ENCODE data around the gene LNX1. TPM values are rescaled to one million over a fixed set of nuclear protein-coding genes. Genes with fewer than 3 reads are reported as not detected.

Gene LNX1
- total RNA-seq, 1 donor from 2014 or later, result not detected

- DNase-seq (ENCODE audit: low read depth, low spot score), result no peak
- Mint-ChIP-seq H3K36me3 (ENCODE audit: low read depth) (no peaks in the 10 kb centered on the region), H3K4me3 (no peak overlapping the region), H3K9me3 (no peaks in the 10 kb centered on the region), H3K4me1 (peaks cover 5% of the 10 kb centered on the region), H3K27ac (ENCODE audit: unreplicated experiment) (no peak overlapping the region), H3K27me3 (ENCODE audit: low read depth) (no peaks in the 10 kb centered on the region)
- TF ChIP-seq, protein P1, sequence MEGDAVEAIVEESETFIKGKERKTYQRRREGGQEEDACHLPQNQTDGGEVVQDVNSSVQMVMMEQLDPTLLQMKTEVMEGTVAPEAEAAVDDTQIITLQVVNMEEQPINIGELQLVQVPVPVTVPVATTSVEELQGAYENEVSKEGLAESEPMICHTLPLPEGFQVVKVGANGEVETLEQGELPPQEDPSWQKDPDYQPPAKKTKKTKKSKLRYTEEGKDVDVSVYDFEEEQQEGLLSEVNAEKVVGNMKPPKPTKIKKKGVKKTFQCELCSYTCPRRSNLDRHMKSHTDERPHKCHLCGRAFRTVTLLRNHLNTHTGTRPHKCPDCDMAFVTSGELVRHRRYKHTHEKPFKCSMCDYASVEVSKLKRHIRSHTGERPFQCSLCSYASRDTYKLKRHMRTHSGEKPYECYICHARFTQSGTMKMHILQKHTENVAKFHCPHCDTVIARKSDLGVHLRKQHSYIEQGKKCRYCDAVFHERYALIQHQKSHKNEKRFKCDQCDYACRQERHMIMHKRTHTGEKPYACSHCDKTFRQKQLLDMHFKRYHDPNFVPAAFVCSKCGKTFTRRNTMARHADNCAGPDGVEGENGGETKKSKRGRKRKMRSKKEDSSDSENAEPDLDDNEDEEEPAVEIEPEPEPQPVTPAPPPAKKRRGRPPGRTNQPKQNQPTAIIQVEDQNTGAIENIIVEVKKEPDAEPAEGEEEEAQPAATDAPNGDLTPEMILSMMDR (conservative IDR thresholded peaks at IDR 0.05), result no peak
Observed at GRCh38 chr4:53619431-53619830, 28.1 kb upstream of the LNX1 start.

DNA sequence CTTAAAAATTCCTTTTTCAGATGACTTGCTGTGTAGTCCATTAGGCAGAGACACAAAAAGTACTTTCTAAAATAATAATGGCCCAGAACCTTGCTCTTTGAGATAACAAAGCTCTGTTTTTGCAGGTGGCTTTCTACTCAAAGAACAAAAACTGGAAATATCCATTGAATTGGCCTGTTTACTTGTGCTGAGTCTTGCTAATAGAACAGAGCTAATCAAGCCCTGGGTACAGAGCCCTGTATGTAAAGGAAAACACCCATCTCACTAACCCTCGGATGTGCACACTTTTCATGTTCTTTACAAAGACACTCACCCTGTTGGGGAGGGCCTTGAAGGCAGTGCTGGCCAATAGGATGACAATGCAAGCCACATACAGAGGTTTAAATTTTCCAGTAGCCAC lies 27.0 kb upstream of the LNX1 start:
- DNase-seq (ENCODE audit: low read depth, low spot score), result no peak
- Mint-ChIP-seq H3K4me1 (peaks cover 5% of the 10 kb centered on the region), H3K9me3 (no peaks in the 10 kb centered on the region), H3K27me3 (ENCODE audit: low read depth) (no peaks in the 10 kb centered on the region), H3K27ac (ENCODE audit: unreplicated experiment) (no peak overlapping the region), H3K4me3 (no peak overlapping the region), H3K36me3 (ENCODE audit: low read depth) (no peaks in the 10 kb centered on the region)
- TF ChIP-seq, protein P1 (conservative IDR thresholded peaks at IDR 0.05), result no peak

DNA sequence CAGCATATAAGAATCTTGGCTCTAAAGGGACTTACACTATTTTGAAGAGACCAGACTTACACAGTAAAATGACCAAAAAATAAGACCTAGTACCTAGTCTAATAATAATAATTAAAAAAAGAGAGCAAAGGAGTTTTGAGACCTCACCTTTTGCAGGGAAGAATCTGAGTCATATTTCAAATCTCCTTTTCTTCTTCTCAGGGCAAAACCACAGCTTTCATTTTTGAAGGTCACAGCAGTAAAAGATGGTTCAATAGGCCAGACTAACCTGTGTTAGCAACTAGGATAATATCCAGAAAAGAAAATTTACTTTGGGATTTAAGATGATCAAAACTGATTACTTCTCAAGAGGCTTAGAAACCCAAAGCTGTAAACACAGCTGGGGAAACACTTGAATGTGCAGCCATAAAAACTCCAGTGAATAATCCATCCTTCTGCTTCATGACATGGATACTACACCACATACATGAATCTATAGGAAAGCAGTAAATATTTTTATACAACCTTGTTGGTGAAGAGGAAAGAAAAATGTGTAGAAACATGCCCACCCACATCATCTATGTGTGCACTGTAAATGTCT lies 25.9 kb upstream of the LNX1 start:
- Mint-ChIP-seq H3K9me3 (no peaks in the 10 kb centered on the region), H3K4me3 (no peak overlapping the region), H3K36me3 (ENCODE audit: low read depth) (no peaks in the 10 kb centered on the region), H3K27me3 (ENCODE audit: low read depth) (no peaks in the 10 kb centered on the region), H3K4me1 (peaks cover under 1% of the 10 kb centered on the region), H3K27ac (ENCODE audit: unreplicated experiment) (no peak overlapping the region)
- DNase-seq (ENCODE audit: low read depth, low spot score), result no peak
- TF ChIP-seq, protein P1 (conservative IDR thresholded peaks at IDR 0.05), result no peak

DNA sequence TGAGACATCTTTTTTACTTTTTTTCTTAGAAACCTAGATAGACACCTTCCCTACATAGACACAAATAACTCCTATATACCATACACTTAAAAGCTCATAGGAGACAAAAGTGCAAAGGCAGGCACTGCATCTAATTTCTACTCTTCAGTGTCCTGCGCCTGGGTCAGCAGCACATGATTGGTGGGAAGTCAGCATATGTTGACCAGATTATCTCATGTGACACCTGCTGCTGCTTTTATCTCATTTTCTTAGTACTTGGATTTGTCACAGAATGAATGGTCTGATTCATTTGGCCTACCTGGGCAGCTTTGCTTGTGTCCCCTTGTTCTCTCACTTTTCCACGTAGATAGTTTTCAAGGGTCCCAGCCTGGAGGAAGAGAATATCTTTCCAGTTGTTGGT lies 24.9 kb upstream of the LNX1 start:
- no peaks in the 10 kb centered on the region for H3K4me1 Mint-ChIP-seq
- H3K4me3 Mint-ChIP-seq, result no peak overlapping the region
- no peaks in the 10 kb centered on the region for H3K27me3 Mint-ChIP-seq (ENCODE audit: low read depth)
- DNase-seq (ENCODE audit: low read depth, low spot score), result no peak
- TF ChIP-seq, protein P1 (conservative IDR thresholded peaks at IDR 0.05), result no peak
- H3K9me3 Mint-ChIP-seq, result no peaks in the 10 kb centered on the region
- no peak overlapping the region for H3K27ac Mint-ChIP-seq (ENCODE audit: unreplicated experiment)
- no peaks in the 10 kb centered on the region for H3K36me3 Mint-ChIP-seq (ENCODE audit: low read depth)

DNA sequence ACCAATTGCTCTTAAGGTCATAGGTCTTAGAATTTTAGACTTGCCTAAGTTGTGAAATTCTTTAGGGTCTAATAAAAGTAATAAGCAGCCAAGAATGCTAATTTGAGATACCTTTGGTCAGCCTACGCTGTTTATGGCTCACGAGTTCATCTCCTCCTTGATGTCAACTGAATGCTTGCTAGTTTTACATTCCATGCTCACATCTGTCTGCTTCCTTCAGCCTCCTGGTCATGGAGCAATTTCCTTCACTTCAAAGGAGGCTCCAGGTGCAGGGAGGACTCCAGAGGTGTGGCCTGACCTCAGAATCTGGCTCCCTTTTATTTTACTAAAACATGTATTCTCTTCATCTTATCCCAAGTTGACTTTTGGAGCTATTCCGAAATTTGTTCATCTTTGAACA lies 23.3 kb upstream of the LNX1 start:
- DNase-seq (ENCODE audit: low read depth, low spot score), result no peak
- Mint-ChIP-seq H3K27me3 (ENCODE audit: low read depth) (no peaks in the 10 kb centered on the region), H3K27ac (ENCODE audit: unreplicated experiment) (no peak overlapping the region), H3K4me1 (no peaks in the 10 kb centered on the region), H3K36me3 (ENCODE audit: low read depth) (no peaks in the 10 kb centered on the region), H3K4me3 (no peak overlapping the region), H3K9me3 (no peaks in the 10 kb centered on the region)
- TF ChIP-seq, protein P1 (conservative IDR thresholded peaks at IDR 0.05), result peak; percentile 29
